ENCODE results near the gene FAU. TPM values are rescaled to one million over a fixed set of nuclear protein-coding genes. Genes with fewer than 3 reads are reported as not detected.
"Not testable (repeated sequence)": the region's sequence is repeated elsewhere in the genome, so short reads cannot be mapped to it uniquely, and the experiment has no call there.

Gene FAU
- polyA plus RNA-seq, 12 donors = 680 to 974 (median 806) TPM; not detected in 1

GRCh38 chr11:65150509-65151299, 28.8 kb upstream of the FAU start:
- DNase-seq = peak; percentile 77

- not testable (repeated sequence) for DNase-seq
These were observed 28.2 kb upstream of the FAU start for GRCh38 chr11:65150131-65150508.

GRCh38 chr11:65148657-65149056, 26.7 kb upstream of the FAU start:
- DNase-seq = no peak

GRCh38 chr11:65147352-65148075, 25.6 kb upstream of the FAU start:
- DNase-seq = no peak

- no peak for DNase-seq
These were observed 20.1 kb upstream of the FAU start for GRCh38 chr11:65141896-65142494.

- no peak for DNase-seq
These were observed 14.7 kb upstream of the FAU start for GRCh38 chr11:65136515-65137096.

GRCh38 chr11:65135633-65136145, 13.8 kb upstream of the FAU start:
- DNase-seq = no peak

- DNase-seq = peak; percentile 93
These were observed 13.2 kb upstream of the FAU start for GRCh38 chr11:65134952-65135632.

GRCh38 chr11:65134240-65134951, 12.5 kb upstream of the FAU start, which contains the start of gene SYVN1:
Gene SYVN1, minus strand, starts transcription at chr11:65134519. Its CDS starts 918 bp downstream, at chr11:65133601.
- peak; percentile 95 for DNase-seq

- peak; percentile 89 for DNase-seq
These were observed 11.8 kb upstream of the FAU start for GRCh38 chr11:65133724-65134123.

GRCh38 chr11:65132988-65133700, 11.2 kb upstream of the FAU start:
- no peak for DNase-seq

GRCh38 chr11:65132238-65132987, 10.5 kb upstream of the FAU start:
- no peak for DNase-seq

GRCh38 chr11:65131895-65132237, 9.9 kb upstream of the FAU start:
- DNase-seq = no peak

- DNase-seq = no peak
These were observed 9.5 kb upstream of the FAU start for GRCh38 chr11:65131417-65131776.

- DNase-seq = no peak
These were observed 8.9 kb upstream of the FAU start for GRCh38 chr11:65130631-65131416.

GRCh38 chr11:65129649-65130441, 7.9 kb upstream of the FAU start:
- no peak for DNase-seq

GRCh38 chr11:65128182-65129145, 6.5 kb upstream of the FAU start:
- DNase-seq = no peak
